Measurements from ENCODE around the gene QTRT2.

The QTRT2 gene

DNA sequence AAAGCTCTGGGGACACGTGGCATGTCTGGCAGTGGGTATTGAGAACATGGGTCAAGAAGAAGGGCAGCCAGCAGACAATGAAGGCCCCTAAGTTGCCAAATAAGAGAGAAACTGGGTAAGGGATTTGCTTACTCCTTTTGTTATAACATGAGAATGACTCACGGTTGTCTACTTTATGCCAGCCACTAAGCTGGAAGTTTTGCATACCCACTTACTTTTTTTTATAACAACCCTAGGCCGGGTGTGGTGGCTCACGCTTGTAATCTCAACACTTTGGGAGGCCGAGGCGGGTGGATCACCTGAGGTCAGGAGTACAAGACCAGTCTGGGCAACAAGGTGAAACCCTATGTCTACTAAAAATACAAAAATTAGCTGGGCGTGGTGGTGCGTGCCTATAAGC, 72.3 kb downstream of the QTRT2 start:
- H3K9me3 ChIP-seq (ENCODE audit: control extremely low read depth in 1 of 5, control insufficient read depth in 4 of 5, insufficient read depth in 2 of 5, low read depth in 1 of 5, low read length in 4 of 5) = no peaks in the 10 kb centered on the region
- H3K27ac ChIP-seq (ENCODE audit: insufficient read depth in 1 of 2, low read depth in 1 of 2, low read length in 2 of 2, poor library complexity in 1 of 2, severe bottlenecking in 2 of 2) = no peak overlapping the region
- WGBS (ENCODE audit: insufficient coverage) = 97% methylated on average over 6 of the region's 8 CpGs
- POLR2A ChIA-PET = no interaction called here
- no peaks in the 10 kb centered on the region for H3K27me3 ChIP-seq (replicated peaks in 2 of 5; ENCODE audit: control insufficient read depth in 4 of 5, insufficient read depth in 5 of 5, low read length in 4 of 5)
- DNase-seq = no peak
- CTCF ChIA-PET = interaction anchor here (2.1 kb wide), 1 partner anchor 12 kb away, joined by 4 read pairs; no protein-coding TSS in a partner anchor
- H3K4me3 ChIP-seq (ENCODE audit: control insufficient read depth in 1 of 7, extremely low read depth in 1 of 7, insufficient read depth in 4 of 7, low read depth in 2 of 7, low read length in 6 of 7) = no peak overlapping the region
- no peaks in the 10 kb centered on the region for H3K36me3 ChIP-seq (ENCODE audit: control insufficient read depth in 4 of 4, insufficient read depth in 4 of 4, low read length in 3 of 4)
- no peaks in the 10 kb centered on the region for H3K4me1 ChIP-seq (ENCODE audit: control extremely low read depth in 1 of 4, control insufficient read depth in 4 of 4, insufficient read depth in 4 of 4, low read length in 3 of 4)

DNA sequence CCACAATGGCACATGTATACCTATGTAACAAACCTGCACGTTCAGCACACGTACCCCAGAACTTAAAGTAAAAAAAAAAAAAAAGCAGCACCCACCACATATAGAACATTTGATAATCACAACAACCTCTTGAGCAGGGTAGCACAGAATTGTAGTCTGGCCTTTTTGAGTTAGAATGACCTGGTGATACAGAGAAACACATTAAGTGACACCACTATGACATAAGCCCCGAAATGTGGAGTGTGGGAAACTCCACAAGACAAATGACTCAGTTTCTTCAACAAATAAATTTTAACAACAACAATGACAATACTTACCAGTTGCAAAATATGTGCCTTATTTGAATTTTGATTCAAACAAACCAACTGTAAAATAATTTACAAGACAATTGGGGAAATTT, 76.0 kb downstream of the QTRT2 start:
- Histone ChIP-seq H3K4me3 (ENCODE audit: control insufficient read depth in 1 of 7, extremely low read depth in 1 of 7, insufficient read depth in 4 of 7, low read depth in 2 of 7, low read length in 6 of 7) (no peak overlapping the region), H3K27ac (ENCODE audit: insufficient read depth in 1 of 2, low read depth in 1 of 2, low read length in 2 of 2, poor library complexity in 1 of 2, severe bottlenecking in 2 of 2) (no peak overlapping the region), H3K27me3 (replicated peaks in 2 of 5; ENCODE audit: control insufficient read depth in 4 of 5, insufficient read depth in 5 of 5, low read length in 4 of 5) (no peaks in the 10 kb centered on the region), H3K36me3 (ENCODE audit: control insufficient read depth in 4 of 4, insufficient read depth in 4 of 4, low read length in 3 of 4) (no peaks in the 10 kb centered on the region), H3K4me1 (ENCODE audit: control extremely low read depth in 1 of 4, control insufficient read depth in 4 of 4, insufficient read depth in 4 of 4, low read length in 3 of 4) (no peaks in the 10 kb centered on the region), H3K9me3 (ENCODE audit: control extremely low read depth in 1 of 5, control insufficient read depth in 4 of 5, insufficient read depth in 2 of 5, low read depth in 1 of 5, low read length in 4 of 5) (no peaks in the 10 kb centered on the region)
- ChIA-PET POLR2A (no interaction called here), CTCF (no interaction called here)
- WGBS (ENCODE audit: insufficient coverage) = no CpG with 5 or more reads among the region's 3 CpGs
- DNase-seq = no peak

DNA sequence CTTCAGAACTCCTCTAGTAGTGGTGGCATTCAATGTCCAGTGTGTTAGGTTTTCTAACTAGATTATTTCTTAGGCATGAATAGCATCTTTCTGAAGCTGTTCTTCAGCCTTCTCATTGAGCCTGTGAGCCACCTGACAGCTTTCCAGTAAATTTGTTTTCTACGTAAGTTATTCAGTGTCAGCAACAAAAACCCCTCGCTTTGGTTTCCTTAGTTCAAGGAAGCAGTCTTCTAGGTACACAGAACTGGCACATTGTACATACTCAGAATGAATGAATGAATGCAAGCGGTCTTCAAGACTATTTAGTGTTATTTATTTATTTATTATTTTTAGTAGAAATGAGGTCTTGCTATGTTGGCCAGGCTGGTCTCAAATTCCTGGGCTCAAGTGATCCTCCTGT, 77.4 kb downstream of the QTRT2 start:
- POLR2A ChIA-PET = no interaction called here
- Histone ChIP-seq H3K9me3 (ENCODE audit: control extremely low read depth in 1 of 5, control insufficient read depth in 4 of 5, insufficient read depth in 2 of 5, low read depth in 1 of 5, low read length in 4 of 5) (no peaks in the 10 kb centered on the region), H3K27ac (ENCODE audit: insufficient read depth in 1 of 2, low read depth in 1 of 2, low read length in 2 of 2, poor library complexity in 1 of 2, severe bottlenecking in 2 of 2) (no peak overlapping the region), H3K4me3 (ENCODE audit: control insufficient read depth in 1 of 7, extremely low read depth in 1 of 7, insufficient read depth in 4 of 7, low read depth in 2 of 7, low read length in 6 of 7) (no peak overlapping the region), H3K36me3 (ENCODE audit: control insufficient read depth in 4 of 4, insufficient read depth in 4 of 4, low read length in 3 of 4) (no peaks in the 10 kb centered on the region), H3K4me1 (ENCODE audit: control extremely low read depth in 1 of 4, control insufficient read depth in 4 of 4, insufficient read depth in 4 of 4, low read length in 3 of 4) (no peaks in the 10 kb centered on the region), H3K27me3 (replicated peaks in 2 of 5; ENCODE audit: control insufficient read depth in 4 of 5, insufficient read depth in 5 of 5, low read length in 4 of 5) (no peaks in the 10 kb centered on the region)
- 100% methylated on average over 1 of the region's 3 CpGs for WGBS (ENCODE audit: insufficient coverage)
- no peak for DNase-seq
- CTCF ChIA-PET = interaction anchor here (0.6 kb wide), 1 partner anchor 289 kb away, joined by 4 read pairs; no protein-coding TSS in a partner anchor

All from common myeloid progenitor, CD34-positive (primary cell).